H1 (cell line): Measurements from ENCODE around the gene RHOT1. TPM values are rescaled to one million over a fixed set of nuclear protein-coding genes. Genes with fewer than 3 reads are reported as not detected.
A peak's percentile ranks its signal among the peaks of the same experiment; 100 is the strongest.

Source experiments
- CTCF ChIA-PET: fragments of 300-600 bp; sonication (Branson Sonifier 250); formaldehyde crosslinking; loops from one replicate; lab custom pipeline; 2021; ENCODE audit not compliant: partially characterized antibody; lab: Charles Lee
- POLR2A ChIA-PET: fragments of 300-600 bp; sonication (Branson Sonifier 250); formaldehyde crosslinking; loops from one replicate; lab custom pipeline; 2021; ENCODE audit warnings: inconsistent platforms; ENCODE audit not compliant: partially characterized antibody; lab: Charles Lee
- DNase-seq, 2 experiments: peaks; one replicate each; pipeline versions ENCODE4 v3.0.0 to v3.0.0-alpha.2; 2010 to 2022; ENCODE audit warnings: low spot score in 2 of 2, low read depth in 1 of 2, mixed read lengths in 1 of 2
- FAIRE-seq: peaks from 2 replicates; lab custom pipeline; 2011; peaks lifted over from hg19 to GRCh38; lab: Jason Lieb, UNC
- H2AFZ ChIP-seq: 2 replicates; pipeline ENCODE4 v1.8.1; 2012; ENCODE audit warnings: low read length, inconsistent platforms
- H2AK5ac ChIP-seq: 2 replicates; pipeline ENCODE4 v1.6.1; 2013; ENCODE audit warnings: low read depth, low read length
- H2BK120ac ChIP-seq: replicated peaks from 2 replicates; pipeline ENCODE3; 2013; ENCODE audit warnings: low read depth, low read length, inconsistent platforms
- H2BK12ac ChIP-seq: 2 replicates; pipeline ENCODE4 v1.6.1; 2013; ENCODE audit warnings: low read depth, low read length
- H2BK15ac ChIP-seq: 2 replicates; pipeline ENCODE4 v1.6.1; 2013; ENCODE audit warnings: low read length
- H2BK20ac ChIP-seq: 2 replicates; pipeline ENCODE4 v1.6.1; 2013; ENCODE audit warnings: low read length
- H2BK5ac ChIP-seq: 2 replicates; pipeline ENCODE4 v1.6.1; 2013; ENCODE audit warnings: low read depth, low read length
- H3K14ac ChIP-seq: 2 replicates; pipeline ENCODE4 v1.6.1; 2013; ENCODE audit warnings: inconsistent platforms; ENCODE audit not compliant: insufficient read length
- H3K18ac ChIP-seq: 2 replicates; pipeline ENCODE4 v1.6.1; 2013; ENCODE audit warnings: low read length; ENCODE audit errors: extremely low read depth
- H3K23ac ChIP-seq: 2 replicates; pipeline ENCODE4 v1.6.1; 2013; ENCODE audit warnings: inconsistent platforms; ENCODE audit not compliant: insufficient read length
- H3K23me2 ChIP-seq: 2 replicates; pipeline ENCODE4 v1.6.1; 2013; ENCODE audit warnings: low read depth, low read length
- H3K27ac ChIP-seq: 2 replicates; pipeline ENCODE4 v1.6.1; 2011; ENCODE audit warnings: low read depth, low read length, inconsistent platforms
- H3K27me3 ChIP-seq, 4 experiments: replicated peaks in 1 of 4; 1 replicate in 1 of 4; 2 replicates in 3 of 4; pipeline versions ENCODE4 v1.6.1 to v1.8.1; 2011 to 2013; ENCODE audit warnings: low read length in 3 of 4, mild to moderate bottlenecking in 3 of 4, inconsistent platforms in 2 of 4, mixed read lengths in 2 of 4, moderate library complexity in 1 of 4; ENCODE audit not compliant: control insufficient read depth in 3 of 4, insufficient read depth in 3 of 4; ENCODE audit errors: extremely low read depth in 1 of 4
- H3K36me3 ChIP-seq, 4 experiments: 2 replicates each; pipeline versions ENCODE4 v1.6.1 to v1.8.1; 2011 to 2013; ENCODE audit warnings: mild to moderate bottlenecking in 4 of 4, low read length in 3 of 4, moderate library complexity in 2 of 4, control low read depth in 1 of 4, inconsistent platforms in 1 of 4; ENCODE audit not compliant: insufficient read depth in 4 of 4, control insufficient read depth in 2 of 4
- H3K4ac ChIP-seq: replicated peaks from 2 replicates; pipeline ENCODE3; 2013; ENCODE audit warnings: low read length, low read depth, mixed read lengths, inconsistent platforms; ENCODE audit not compliant: insufficient read length
- H3K4me1 ChIP-seq, 4 experiments: replicated peaks in 1 of 4; 1 replicate in 1 of 4; 2 replicates in 3 of 4; pipeline versions ENCODE4 v1.6.1 to v1.8.1; 2011 to 2013; ENCODE audit warnings: low read length in 3 of 4, inconsistent platforms in 2 of 4, mixed read lengths in 1 of 4; ENCODE audit not compliant: insufficient read depth in 4 of 4, control insufficient read depth in 3 of 4
- H3K4me2 ChIP-seq, 2 experiments: 2 replicates each; pipeline versions ENCODE4 v1.6.1 to v1.8.1; 2011 to 2013; ENCODE audit warnings: low read depth in 2 of 2, low read length in 2 of 2, control low read depth in 1 of 2, inconsistent platforms in 1 of 2, mild to moderate bottlenecking in 1 of 2; ENCODE audit not compliant: insufficient read depth in 1 of 2
- H3K4me3 ChIP-seq, 4 experiments: fragments of 200-600, 300-600 bp in 1 of 4; sonication (generic), shearing (Covaris generic), sonication (Bioruptor Twin) in 1 of 4; 2 replicates each; pipeline versions ENCODE4 v1.5.1 to v1.8.1; 2011 to 2016; ENCODE audit warnings: low read length in 4 of 4, low read depth in 3 of 4, control low read depth in 2 of 4, inconsistent platforms in 2 of 4, mild to moderate bottlenecking in 2 of 4, mixed read lengths in 1 of 4, moderate library complexity in 1 of 4; ENCODE audit not compliant: insufficient read depth in 2 of 4; ENCODE audit errors: extremely low read depth in 1 of 4
- H3K56ac ChIP-seq: replicated peaks from 2 replicates; pipeline ENCODE3; 2013; ENCODE audit warnings: low read depth, mild to moderate bottlenecking, mixed read lengths, low read length, inconsistent platforms; ENCODE audit not compliant: insufficient read length
- H3K79me1 ChIP-seq: 2 replicates; pipeline ENCODE4 v1.6.1; 2013; ENCODE audit warnings: low read depth, low read length, control low read depth
- H3K79me2 ChIP-seq, 2 experiments: 2 replicates each; pipeline versions ENCODE4 v1.6.1 to v1.8.1; 2012 to 2013; ENCODE audit warnings: low read length in 2 of 2, mild to moderate bottlenecking in 2 of 2, inconsistent platforms in 1 of 2; ENCODE audit not compliant: insufficient read depth in 2 of 2, control insufficient read depth in 1 of 2
- H3K9ac ChIP-seq, 4 experiments: replicated peaks in 1 of 4; 1 replicate in 1 of 4; 2 replicates in 3 of 4; pipeline versions ENCODE4 v1.6.1 to v1.8.1; 2011 to 2013; ENCODE audit warnings: low read depth in 3 of 4, low read length in 3 of 4, control low read depth in 2 of 4, mild to moderate bottlenecking in 2 of 4, moderate library complexity in 2 of 4, inconsistent platforms in 1 of 4; ENCODE audit errors: extremely low read depth in 1 of 4
- H3K9me3 ChIP-seq, 2 experiments: 2 replicates each; pipeline versions ENCODE4 v1.6.1 to v1.8.1; 2012 to 2013; ENCODE audit warnings: mild to moderate bottlenecking in 2 of 2, moderate library complexity in 2 of 2, control low read depth in 1 of 2, inconsistent platforms in 1 of 2, low read depth in 1 of 2, low read length in 1 of 2, mixed read lengths in 1 of 2; ENCODE audit not compliant: insufficient read depth in 2 of 2
- H4K20me1 ChIP-seq, 2 experiments: replicated peaks in 1 of 2; 2 replicates each; pipeline versions ENCODE3 to v1.8.1; 2011 to 2013; ENCODE audit warnings: inconsistent platforms in 2 of 2, low read length in 2 of 2, mild to moderate bottlenecking in 1 of 2; ENCODE audit not compliant: insufficient read depth in 2 of 2, control insufficient read depth in 1 of 2
- H4K5ac ChIP-seq: 2 replicates; pipeline ENCODE4 v1.6.1; 2013; ENCODE audit warnings: low read length, low read depth, mixed read lengths, inconsistent platforms; ENCODE audit not compliant: insufficient read length
- H4K8ac ChIP-seq: 2 replicates; pipeline ENCODE4 v1.8.0; 2013; ENCODE audit warnings: mild to moderate bottlenecking, moderate library complexity, low read length, inconsistent platforms; ENCODE audit not compliant: insufficient read depth; ENCODE audit errors: extremely low read depth
- H4K91ac ChIP-seq: replicated peaks from 2 replicates; pipeline ENCODE3; 2013; ENCODE audit warnings: low read length, mixed read lengths, inconsistent platforms; ENCODE audit not compliant: insufficient read length
- ASH2L ChIP-seq: fragments of 200-600, 300-600 bp; sonication (generic); IDR thresholded peaks from one replicate; pipeline ENCODE4 v1.7.1; 2017; ENCODE audit warnings: low read length
- CHD2 ChIP-seq: IDR thresholded peaks from 2 replicates; pipeline ENCODE4 v1.6.1; 2012; ENCODE audit warnings: low read length, improper control_type of control experiment
- WGBS, 2 experiments: shearing (Covaris generic) in 1 of 2; methylation state at CpG; one replicate each; pipeline versions ENCODE4 v1.1.6 to v1.1.7; 2013 to 2015; ENCODE audit warnings: low lambda C conversion rate in 2 of 2, mixed read lengths in 2 of 2, inconsistent platforms in 1 of 2, low coverage in 1 of 2, missing lambda C conversion rate in 1 of 2; ENCODE audit not compliant: insufficient replicate concordance in 2 of 2, insufficient coverage in 1 of 2, insufficient read length in 1 of 2; ENCODE audit errors: extremely low coverage in 1 of 2, missing lambda C conversion rate in 1 of 2; 5-methylcytosine and 5-hydroxymethylcytosine counted together
- polyA plus RNA-seq, 7 experiments: library from polyadenylated mRNA; depleted of rRNA in 3 of 7; stranded (reverse) in 5 of 7; unstranded in 2 of 7; fragments of >200 nt in 5 of 7; fragments of 200-250 nt in 2 of 7; gene quantifications; 1 replicate in 5 of 7; 2 replicates in 1 of 7; 4 replicates in 1 of 7; pipeline versions ENCODE4 v1.2.1 to v1.2.3, GENCODE V29; 2011 to 2013; ENCODE audit warnings: missing spikeins in 2 of 7, mixed read lengths in 2 of 7
- total RNA-seq: library from RNA; stranded (reverse); fragmentation: NEBNext Ultra II Directional; extraction: Animal tissue kit (Norgen Biotek cat#: 25700); gene quantifications from 2 replicates; pipeline ENCODE4 v1.2.1, GENCODE V29; 2021
- TF ChIP-seq, protein P1 (sequence below), 3 experiments: IDR thresholded peaks; 1 replicate in 2 of 3; 2 replicates in 1 of 3; pipeline versions ENCODE4 v1.5.1 to v1.6.1; 2011; ENCODE audit warnings: low read length in 3 of 3, mild to moderate bottlenecking in 3 of 3, inconsistent platforms in 2 of 3, low read depth in 1 of 3, moderate library complexity in 1 of 3; ENCODE audit not compliant: insufficient read depth in 1 of 3; ENCODE audit errors: control extremely low read depth in 1 of 3

Gene RHOT1
- total and polyA plus RNA-seq, 2 of the 8 experiments (the other 6 are each of a cell fraction or from before 2014, with no cell fraction given) = 34.2 to 38.2 TPM

GRCh38 chr17:32249475-32249874 is 107.2 kb downstream of the RHOT1 start:
- Histone ChIP-seq H4K20me1 (no peaks in the 10 kb centered on the region), H3K18ac (no peak overlapping the region), H3K23ac (no peak overlapping the region), H3K27me3 (no peaks in the 10 kb centered on the region), H3K9me3 (no peaks in the 10 kb centered on the region), H2BK12ac (no peak overlapping the region), H3K4me1 (no peaks in the 10 kb centered on the region), H4K5ac (no peak overlapping the region), H3K4ac (no peak overlapping the region), H3K9ac (no peak overlapping the region), H2BK15ac (no peak overlapping the region), H4K91ac (no peak overlapping the region), H3K56ac (no peak overlapping the region), H3K27ac (no peak overlapping the region), H3K14ac (no peak overlapping the region), H3K4me2 (no peak overlapping the region), H2AK5ac (no peak overlapping the region), H3K23me2 (no peaks in the 10 kb centered on the region), H2AFZ (no peak overlapping the region), H3K79me1 (no peaks in the 10 kb centered on the region), H3K79me2 (no peaks in the 10 kb centered on the region), H3K4me3 (no peak overlapping the region), H2BK120ac (no peak overlapping the region), H3K36me3 (no peaks in the 10 kb centered on the region), H4K8ac (no peak overlapping the region), H2BK20ac (no peak overlapping the region), H2BK5ac (no peak overlapping the region)
- ChIA-PET CTCF (interaction anchor here (1.1 to 5.4 kb wide), 4 partner anchors 8 to 247 kb away, joined by 3 to 50 read pairs (median 14); no protein-coding TSS in a partner anchor), POLR2A (interaction anchor here (0.5 to 1.3 kb wide), 3 partner anchors 9 to 21 kb away, joined by 3 read pairs; no protein-coding TSS in a partner anchor)
- DNase-seq (no peak), FAIRE-seq (no peak)
- 86% methylated on average over 3 of the region's 3 CpGs; no CpG with 5 or more reads in 1 of the 2 experiments for WGBS, 2 experiments
- TF ChIP-seq ASH2L (no peak), CHD2 (no peak)
- TF ChIP-seq, protein P1, sequence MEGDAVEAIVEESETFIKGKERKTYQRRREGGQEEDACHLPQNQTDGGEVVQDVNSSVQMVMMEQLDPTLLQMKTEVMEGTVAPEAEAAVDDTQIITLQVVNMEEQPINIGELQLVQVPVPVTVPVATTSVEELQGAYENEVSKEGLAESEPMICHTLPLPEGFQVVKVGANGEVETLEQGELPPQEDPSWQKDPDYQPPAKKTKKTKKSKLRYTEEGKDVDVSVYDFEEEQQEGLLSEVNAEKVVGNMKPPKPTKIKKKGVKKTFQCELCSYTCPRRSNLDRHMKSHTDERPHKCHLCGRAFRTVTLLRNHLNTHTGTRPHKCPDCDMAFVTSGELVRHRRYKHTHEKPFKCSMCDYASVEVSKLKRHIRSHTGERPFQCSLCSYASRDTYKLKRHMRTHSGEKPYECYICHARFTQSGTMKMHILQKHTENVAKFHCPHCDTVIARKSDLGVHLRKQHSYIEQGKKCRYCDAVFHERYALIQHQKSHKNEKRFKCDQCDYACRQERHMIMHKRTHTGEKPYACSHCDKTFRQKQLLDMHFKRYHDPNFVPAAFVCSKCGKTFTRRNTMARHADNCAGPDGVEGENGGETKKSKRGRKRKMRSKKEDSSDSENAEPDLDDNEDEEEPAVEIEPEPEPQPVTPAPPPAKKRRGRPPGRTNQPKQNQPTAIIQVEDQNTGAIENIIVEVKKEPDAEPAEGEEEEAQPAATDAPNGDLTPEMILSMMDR (IDR thresholded peaks at IDR 0.05; ENCODE audit: control extremely low read depth in 1 of 3, insufficient read depth in 1 of 3, low read depth in 1 of 3, low read length in 3 of 3) = peak in 1 of 3 experiments; percentile 7; a peak in 1 of 4 replicates
